Stimulated activated CD8-positive, alpha-beta memory T cell treated with anti-CD3 and anti-CD28 coated beads, Interleukin-2, amount 100 ng/mL, for 1 hour (primary cell): ENCODE results near the gene VSTM2B.
"Not testable (repeated sequence)": the region's sequence is repeated elsewhere in the genome, so short reads cannot be mapped to it uniquely, and the experiment has no call there.

Experiments used
- DNase-seq, 2 donors: peaks; one replicate each; pipeline ENCODE4 v3.0.0-alpha.2; 2020; ENCODE audit warnings: low read depth in 2 of 2

The VSTM2B gene

GRCh38 chr19:29530540-29531457 lies 5.0 kb downstream of the VSTM2B start:
- no peak for DNase-seq

GRCh38 chr19:29531458-29532025 lies 5.7 kb downstream of the VSTM2B start:
- no peak for DNase-seq

- DNase-seq = no peak
These were observed 6.3 kb downstream of the VSTM2B start for GRCh38 chr19:29532097-29532496.

- no peak for DNase-seq
These were observed 7.2 kb downstream of the VSTM2B start for GRCh38 chr19:29532956-29533355.

- DNase-seq = no peak
These were observed 8.1 kb downstream of the VSTM2B start for GRCh38 chr19:29533578-29534544.

GRCh38 chr19:29535214-29535831 lies 9.5 kb downstream of the VSTM2B start:
- no peak for DNase-seq

GRCh38 chr19:29535984-29536508 lies 10.3 kb downstream of the VSTM2B start:
- no peak for DNase-seq

- no peak for DNase-seq
These were observed 11.4 kb downstream of the VSTM2B start for GRCh38 chr19:29537181-29537580.

- DNase-seq = no peak
These were observed 11.8 kb downstream of the VSTM2B start for GRCh38 chr19:29537601-29538000.

GRCh38 chr19:29538146-29538545 lies 12.4 kb downstream of the VSTM2B start:
- no peak for DNase-seq

GRCh38 chr19:29538651-29539050 lies 12.9 kb downstream of the VSTM2B start:
- DNase-seq = no peak

- DNase-seq = no peak
These were observed 13.3 kb downstream of the VSTM2B start for GRCh38 chr19:29539131-29539530.

- no peak for DNase-seq
These were observed 13.9 kb downstream of the VSTM2B start for GRCh38 chr19:29539670-29540069.

GRCh38 chr19:29540114-29540513 lies 14.3 kb downstream of the VSTM2B start:
- no peak for DNase-seq

GRCh38 chr19:29541473-29542253 lies 15.9 kb downstream of the VSTM2B start:
- DNase-seq = no peak

- DNase-seq = no peak
These were observed 16.5 kb downstream of the VSTM2B start for GRCh38 chr19:29542327-29542726.

GRCh38 chr19:29542776-29543175 lies 17.0 kb downstream of the VSTM2B start:
- no peak for DNase-seq

GRCh38 chr19:29543381-29543780 lies 17.6 kb downstream of the VSTM2B start:
- no peak for DNase-seq

- DNase-seq = no peak
These were observed 19.0 kb downstream of the VSTM2B start for GRCh38 chr19:29544656-29545360.

GRCh38 chr19:29545447-29545846 lies 19.7 kb downstream of the VSTM2B start:
- not testable (repeated sequence) for DNase-seq
